ENCODE data around the gene PRKCI.
A peak's percentile ranks its signal among the peaks of the same experiment; 100 is the strongest.
"Not testable (repeated sequence)": the region's sequence is repeated elsewhere in the genome, so short reads cannot be mapped to it uniquely, and the experiment has no call there.

Gene PRKCI

DNA sequence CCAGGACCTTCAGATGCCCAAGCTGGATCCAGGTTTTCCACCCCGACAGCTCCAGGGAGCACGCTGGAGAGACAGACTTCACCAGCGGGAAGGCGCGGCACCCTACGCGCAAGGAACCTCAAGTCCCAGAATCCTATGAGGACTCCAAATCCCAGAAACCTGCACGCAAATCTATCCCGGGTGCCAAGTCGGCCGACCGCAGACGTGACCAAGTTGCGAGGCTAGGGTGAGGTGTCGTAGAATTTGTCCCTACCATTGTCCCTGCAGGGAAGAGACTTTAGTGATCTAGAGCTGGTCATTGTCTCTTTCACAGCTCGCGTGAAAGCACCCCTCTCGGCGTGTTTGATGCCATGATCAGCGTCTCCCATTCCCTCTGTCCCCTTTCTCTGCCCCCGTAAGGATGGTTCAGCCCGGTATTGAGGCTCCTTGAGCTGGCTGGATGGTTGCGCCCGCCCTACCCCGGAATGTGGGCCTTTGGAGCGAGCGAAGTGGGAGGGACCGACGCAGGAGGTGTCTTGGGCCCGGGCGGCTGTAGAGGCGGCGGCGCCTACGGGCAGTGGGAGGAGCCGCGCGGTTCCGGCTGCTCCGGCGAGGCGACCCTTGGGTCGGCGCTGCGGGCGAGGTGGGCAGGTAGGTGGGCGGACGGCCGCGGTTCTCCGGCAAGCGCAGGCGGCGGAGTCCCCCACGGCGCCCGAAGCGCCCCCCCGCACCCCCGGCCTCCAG, at the start of gene PRKCI:
PRKCI (plus strand) TSS at position 501 of the 723 bp plus-strand sequence. CDS start 246 bp downstream, outside the sequence.
- DNase-seq = peak; percentile 96

- no peak for DNase-seq
Observed at GRCh38 chr3:170178651-170179050, 43.6 kb upstream of the PRKCI start.

DNA sequence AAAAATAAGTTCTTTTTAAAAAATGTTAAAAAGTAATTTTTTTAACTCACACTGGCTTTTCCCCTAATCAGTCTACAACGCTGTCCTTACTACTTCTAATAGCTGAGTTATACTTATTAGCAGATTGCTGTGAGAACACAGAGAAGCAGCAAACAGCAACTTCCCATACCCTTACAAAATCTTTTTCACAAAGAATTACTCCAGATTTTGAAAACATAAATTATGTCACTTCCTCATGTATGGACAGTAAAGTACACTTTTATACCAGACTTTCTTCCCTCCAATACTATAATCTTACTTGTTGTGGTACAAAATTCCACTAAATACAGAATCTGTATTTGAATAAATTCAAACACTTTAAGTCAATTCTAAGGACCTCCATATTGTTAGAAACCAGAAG, 42.8 kb upstream of the PRKCI start:
- DNase-seq = no peak

- peak; percentile 42 for DNase-seq
Observed at GRCh38 chr3:170180079-170180907, 41.9 kb upstream of the PRKCI start.

DNA sequence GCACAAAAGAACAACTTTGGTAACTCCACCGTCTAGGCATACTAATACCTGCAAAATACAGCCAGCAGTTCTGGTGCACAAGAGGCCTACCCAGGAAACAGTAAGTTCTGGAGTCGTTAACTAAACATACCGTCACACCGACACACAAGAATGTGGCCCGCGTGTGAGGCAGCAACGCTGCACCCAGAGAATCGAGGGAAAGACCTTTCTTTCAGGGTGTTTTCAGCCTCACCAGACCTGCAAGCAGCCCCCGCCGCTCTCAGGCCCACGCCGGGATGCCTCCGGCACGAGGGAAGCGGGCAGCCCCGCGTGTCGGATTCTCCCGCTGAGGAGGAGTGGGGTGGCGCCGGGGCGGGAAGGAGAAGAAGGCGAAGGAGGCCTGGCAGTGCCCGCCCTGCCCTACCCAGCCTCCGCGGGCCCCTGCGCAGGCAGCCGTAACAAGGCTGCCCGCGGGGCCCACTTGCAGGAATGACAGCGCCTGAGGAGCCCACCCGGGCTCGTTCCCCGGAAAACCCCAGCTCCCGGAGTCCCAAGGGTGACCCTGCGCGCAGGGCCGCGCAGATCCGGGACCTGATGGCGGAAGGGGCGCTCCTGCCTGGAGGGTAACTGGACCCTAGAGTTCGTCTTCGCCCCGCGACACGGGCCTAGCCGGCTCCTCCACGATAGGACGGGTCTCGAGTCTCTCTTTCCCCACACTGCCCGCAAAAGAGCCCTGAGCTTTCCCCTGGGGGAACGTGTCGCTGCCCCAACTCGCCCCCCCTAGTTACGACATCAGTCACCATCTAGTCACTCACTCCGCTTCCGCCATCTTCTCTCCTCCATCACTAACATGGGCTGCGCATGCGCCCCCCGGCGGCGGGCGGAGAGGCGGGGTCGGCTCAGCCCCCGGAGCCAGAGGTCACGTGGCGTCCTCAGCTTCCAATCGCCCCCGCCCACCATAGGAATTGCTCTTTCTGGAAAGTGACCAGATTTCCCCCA, 41.0 kb upstream of the PRKCI start, which contains the start of gene PHC3:
PHC3 (minus strand) TSS at position 826 of the 978 bp plus-strand sequence; CDS start at position 808, 18 bp downstream.
- peak; percentile 91 for DNase-seq

GRCh38 chr3:170189398-170190256, 32.6 kb upstream of the PRKCI start:
- no peak for DNase-seq

GRCh38 chr3:170195759-170196158, 26.5 kb upstream of the PRKCI start:
- DNase-seq = not testable (repeated sequence)

GRCh38 chr3:170196833-170197232, 25.4 kb upstream of the PRKCI start:
- DNase-seq = peak; percentile 56

DNA sequence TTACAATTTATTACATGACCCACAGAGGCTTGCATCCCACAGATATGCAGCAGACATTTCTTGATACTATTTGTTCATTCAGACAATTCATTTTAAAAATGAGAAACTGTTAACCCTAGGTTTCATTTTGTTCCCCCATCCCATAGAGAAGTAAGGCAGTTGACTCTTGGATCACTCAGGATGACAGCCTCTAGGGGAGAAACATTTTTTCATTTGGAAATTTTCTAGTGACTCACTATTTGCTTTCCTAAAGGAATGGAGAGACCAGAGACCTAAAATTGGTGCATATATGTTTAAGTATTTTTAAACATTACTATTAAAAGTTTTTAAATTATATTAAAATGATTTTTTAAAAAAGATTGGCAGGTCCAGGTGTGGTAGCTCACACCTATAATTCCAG, 21.2 kb upstream of the PRKCI start:
- DNase-seq = no peak

- DNase-seq = no peak
Observed at GRCh38 chr3:170201527-170201926, 20.7 kb upstream of the PRKCI start.

DNA sequence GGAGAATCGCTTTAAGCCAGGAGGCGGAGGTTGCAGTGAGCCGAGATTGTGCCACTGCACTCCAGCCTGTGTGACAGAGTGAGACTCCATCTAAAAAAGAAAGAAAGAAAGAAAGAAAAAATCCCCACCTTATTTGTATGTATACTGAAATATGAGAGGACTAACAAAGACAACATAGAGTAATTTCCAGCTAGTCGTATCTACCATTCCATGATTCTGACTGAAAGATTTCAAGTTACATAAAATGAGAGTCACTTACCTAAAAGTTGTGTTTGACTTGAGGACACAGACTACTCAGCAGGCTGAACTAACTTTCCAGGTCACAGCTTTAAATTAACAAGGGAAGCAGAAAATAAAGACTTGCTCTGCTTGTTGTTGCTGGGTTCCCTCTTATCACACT, 18.8 kb upstream of the PRKCI start:
- DNase-seq = no peak

GRCh38 chr3:170204023-170204472, 18.2 kb upstream of the PRKCI start:
- no peak for DNase-seq

DNA sequence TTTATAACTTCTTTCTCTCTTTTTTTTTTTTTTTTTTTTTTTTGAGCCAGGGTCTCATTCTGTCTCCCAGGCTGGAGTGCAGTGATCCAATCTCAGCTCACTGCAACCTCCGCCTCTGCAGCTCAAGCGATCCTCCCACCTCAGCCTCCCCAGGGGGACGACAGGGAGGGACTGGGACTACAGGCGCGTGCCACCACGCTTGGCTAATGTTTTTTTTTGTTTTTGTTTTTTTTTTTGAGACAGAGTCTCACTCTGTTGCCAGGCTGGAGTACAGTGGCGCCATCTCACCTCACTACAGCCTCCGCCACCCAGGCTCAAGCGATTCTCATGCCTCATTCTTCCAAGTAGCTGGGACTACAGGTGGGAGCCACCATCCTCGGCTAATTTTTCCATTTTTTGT, 17.7 kb upstream of the PRKCI start:
- no peak for DNase-seq

GRCh38 chr3:170205302-170205701, 16.9 kb upstream of the PRKCI start:
- DNase-seq = no peak

DNA sequence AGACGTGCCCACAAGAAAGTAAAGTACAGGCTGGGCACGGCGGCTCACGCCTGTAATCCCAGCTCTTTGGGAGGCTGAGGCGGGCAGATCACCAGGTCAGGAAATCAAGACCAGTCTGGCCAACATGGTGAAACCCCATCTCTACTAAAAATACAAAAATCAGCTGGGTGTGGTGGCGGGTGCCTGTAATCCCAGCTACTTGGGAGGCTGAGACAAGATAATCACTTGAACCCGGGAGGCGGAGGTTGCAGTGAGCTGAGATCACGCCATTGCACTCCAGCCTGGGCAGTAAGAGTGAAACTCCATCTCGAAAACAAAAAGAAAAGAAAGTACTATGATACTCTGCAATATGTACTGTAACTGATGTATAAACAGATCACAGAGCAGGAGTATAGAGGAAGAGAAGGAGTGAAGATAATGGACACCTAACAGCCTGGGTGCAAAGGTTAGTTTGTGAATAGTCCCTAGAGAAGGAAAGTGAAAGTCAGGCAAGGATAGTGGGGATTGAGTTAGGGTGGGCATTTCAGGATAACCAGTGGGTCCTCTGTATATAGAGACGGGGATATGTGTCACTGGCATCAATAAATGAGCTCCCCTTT, 16.0 kb upstream of the PRKCI start:
- DNase-seq = not testable (repeated sequence)

GRCh38 chr3:170207717-170208116, 14.5 kb upstream of the PRKCI start:
- no peak for DNase-seq

DNA sequence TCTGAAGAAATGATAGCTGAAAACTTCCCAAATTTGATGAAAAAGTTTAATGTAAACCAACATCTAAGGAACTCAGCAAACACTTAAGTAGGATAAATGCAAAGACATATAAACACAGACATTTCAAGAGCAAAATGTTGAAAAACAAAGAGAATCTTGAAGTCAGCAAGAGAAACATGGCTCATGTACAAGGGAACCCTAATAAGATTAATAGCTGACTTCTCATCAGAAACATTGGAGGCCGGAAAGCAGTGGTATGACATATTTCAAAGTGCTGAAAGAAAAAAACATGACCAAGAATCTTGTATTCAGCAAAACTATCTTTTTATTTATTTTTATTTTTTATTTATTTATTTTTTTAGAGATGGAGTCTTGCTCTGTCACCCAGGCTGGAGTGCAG, 10.6 kb upstream of the PRKCI start:
- no peak for DNase-seq

- no peak for DNase-seq
Observed at GRCh38 chr3:170219850-170220249, 2.4 kb upstream of the PRKCI start.

GRCh38 chr3:170220871-170221270, 1.4 kb upstream of the PRKCI start:
- peak; percentile 7 for DNase-seq

- DNase-seq = peak; percentile 55
Observed at GRCh38 chr3:170222647-170223541, 670 bp downstream of the PRKCI start.
